Activated naive CD4-positive, alpha-beta T cell treated with anti-CD3 and anti-CD28 coated beads, Interleukin-2, amount 50 U/mL, for 16 hours (primary cell): ENCODE data around the gene MRPL16.

ENCODE experiments used
- DNase-seq: peaks from one replicate; pipeline ENCODE4 v3.0.0-alpha.2; 2020

Gene MRPL16

GRCh38 chr11:59769828-59770227, 40.8 kb downstream of the MRPL16 start:
- DNase-seq = no peak

DNA sequence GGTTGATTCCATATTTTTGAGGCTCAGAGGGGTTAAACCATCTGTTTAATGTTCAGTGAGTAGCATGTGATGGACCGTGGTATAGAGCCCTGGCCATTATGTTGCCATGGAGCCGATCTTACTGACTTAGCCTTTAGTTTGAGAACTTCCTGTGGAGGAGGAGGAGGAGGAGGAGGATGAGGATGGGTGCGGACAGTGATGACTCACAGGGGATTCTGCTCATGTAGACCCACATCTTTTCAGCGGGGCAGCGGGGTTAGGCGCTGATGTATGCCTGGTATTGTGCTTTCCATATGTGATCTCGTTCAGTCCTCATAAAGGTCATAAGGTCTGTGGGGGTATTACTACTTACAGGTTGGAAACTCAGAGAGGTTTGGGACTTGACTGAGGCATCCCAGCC, 41.5 kb downstream of the MRPL16 start:
- DNase-seq = no peak

- no peak for DNase-seq
Measured at GRCh38 chr11:59767225-59767611, 43.4 kb downstream of the MRPL16 start.

DNA sequence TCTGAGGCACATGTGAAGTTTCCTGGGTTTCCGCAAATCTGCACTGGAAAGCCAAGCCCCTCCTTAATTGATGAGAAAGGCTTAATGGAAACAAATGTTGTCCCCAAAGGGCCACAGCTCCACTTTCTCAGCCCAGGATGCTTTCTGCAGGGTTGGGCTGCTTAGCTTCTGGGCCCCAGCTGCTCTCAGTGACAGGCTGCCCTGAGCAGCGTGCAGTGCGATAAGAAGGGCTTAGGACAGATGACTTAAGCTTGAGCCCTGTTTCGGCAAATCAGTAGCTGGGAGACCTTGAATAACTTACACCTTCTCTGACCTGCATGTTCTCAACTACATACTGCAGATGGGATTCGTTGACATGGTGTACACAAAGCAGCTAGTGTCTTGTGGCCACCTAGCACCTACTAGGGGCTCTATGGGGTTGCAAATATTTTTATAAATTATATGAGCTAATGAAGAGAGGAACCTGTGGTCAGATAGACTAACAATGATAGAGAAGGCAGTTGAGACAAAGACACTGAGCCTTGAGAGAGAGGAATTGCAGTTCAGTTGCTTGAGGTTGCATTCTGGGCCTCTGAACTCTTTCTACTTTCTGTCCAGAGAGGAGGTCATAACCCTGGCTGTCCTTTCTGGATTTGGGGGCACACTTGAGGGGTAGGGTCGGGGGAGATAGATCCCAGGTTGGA, 43.9 kb downstream of the MRPL16 start:
- DNase-seq = no peak

GRCh38 chr11:59765068-59765735, 45.4 kb downstream of the MRPL16 start:
- no peak for DNase-seq

- no peak for DNase-seq
Measured at GRCh38 chr11:59761993-59762392, 48.6 kb downstream of the MRPL16 start.

GRCh38 chr11:59760771-59761170, 49.8 kb downstream of the MRPL16 start:
- no peak for DNase-seq

DNA sequence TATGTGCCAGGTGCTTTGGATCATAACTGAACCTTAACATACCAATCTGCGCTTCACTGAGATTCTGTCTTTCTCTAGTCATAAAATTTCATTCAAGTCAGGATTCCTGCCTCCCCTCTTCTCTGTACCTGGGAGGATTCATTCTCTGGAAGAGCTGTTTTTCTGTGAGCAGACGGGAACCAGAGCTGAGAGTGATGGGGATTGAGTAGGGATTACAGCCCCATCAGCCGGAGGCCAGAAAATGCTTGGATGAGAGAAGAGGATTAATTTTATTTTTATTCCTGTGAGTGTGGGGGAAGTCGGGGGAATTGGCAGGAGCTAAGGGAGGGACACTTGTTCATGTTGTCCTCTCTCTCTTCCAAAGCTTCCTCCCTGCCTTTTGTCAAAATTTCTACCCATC, 50.7 kb downstream of the MRPL16 start:
- no peak for DNase-seq

- DNase-seq = no peak
Measured at GRCh38 chr11:59758401-59759037, 52.1 kb downstream of the MRPL16 start.

DNA sequence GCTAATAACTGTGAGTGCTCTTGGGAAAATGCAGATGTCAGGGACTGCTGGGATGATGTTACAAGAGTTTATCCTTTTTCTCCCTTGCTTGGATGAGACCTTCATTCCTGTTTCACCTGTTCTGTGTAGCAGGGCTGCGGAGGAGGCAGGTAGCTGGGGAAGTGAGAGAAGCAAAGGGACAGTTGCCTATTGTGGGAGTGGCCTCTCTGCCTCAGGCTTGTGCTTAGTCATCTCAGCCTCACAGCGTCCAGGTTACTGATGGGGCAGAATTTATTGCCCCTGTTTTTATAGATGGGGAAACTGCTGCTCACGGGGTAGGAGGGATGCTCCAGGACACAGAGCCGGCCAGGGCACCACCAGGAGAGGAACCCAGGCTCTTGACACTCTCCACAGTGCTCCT, 53.7 kb downstream of the MRPL16 start:
- no peak for DNase-seq

GRCh38 chr11:59756558-59756840, 54.1 kb downstream of the MRPL16 start:
- DNase-seq = no peak
